Left ventricle myocardium superior (tissue), 1 donor: ENCODE results near the gene EPHA10. TPM values are rescaled to one million over a fixed set of nuclear protein-coding genes. Genes with fewer than 3 reads are reported as not detected.

Experiments
- ATAC-seq: fragments of 200-7000 bp; cut with Tn5 transposase; one replicate; pipeline ENCODE4 v1.9.1; 2020; ENCODE audit warnings: mild to moderate bottlenecking, moderate library complexity
- DNase-seq: peaks from one replicate; pipeline ENCODE4 v3.0.0-alpha.2; 2020
- intact Hi-C: fragments of 100-400 bp; cut with micrococcal nuclease; formaldehyde crosslinking; loops from one replicate; pipeline ENCODE4 v1.11.0; 2022
- total RNA-seq: library from RNA; stranded (reverse); fragmentation: NEBNext Ultra II Directional; extraction: Animal tissue kit (Norgen Biotek cat#: 25700); gene quantifications from one replicate; pipeline ENCODE4 v1.2.1, GENCODE V29; 2021
- donor health status: DM: no; HTN: yes; CAD: no; lungs with severe emphysema.

Gene EPHA10
- total RNA-seq, 1 donor from 2014 or later: 0.10 TPM

GRCh38 chr1:37720231-37721130 is 44.4 kb downstream of the EPHA10 start:
- ATAC-seq (no peak), DNase-seq (no peak)
- intact Hi-C loops: no loop called here

- DNase-seq: no peak
- no peak for ATAC-seq
- intact Hi-C loops: no loop called here
These were observed 45.2 kb downstream of the EPHA10 start for GRCh38 chr1:37719572-37720195.

- DNase-seq (no peak), ATAC-seq (no peak)
- intact Hi-C loops: no loop called here
These were observed 45.9 kb downstream of the EPHA10 start for GRCh38 chr1:37718901-37719571.

- intact Hi-C loops: no loop called here
- ATAC-seq (no peak), DNase-seq (no peak)
These were observed 46.6 kb downstream of the EPHA10 start for GRCh38 chr1:37718181-37718900.

- ATAC-seq (no peak), DNase-seq (no peak)
- intact Hi-C loops: no loop called here
These were observed 47.3 kb downstream of the EPHA10 start for GRCh38 chr1:37717631-37718030.

- intact Hi-C loops: no loop called here
- DNase-seq (no peak), ATAC-seq (no peak)
These were observed 48.6 kb downstream of the EPHA10 start for GRCh38 chr1:37716321-37716720.

GRCh38 chr1:37714689-37715088 is 50.2 kb downstream of the EPHA10 start:
- DNase-seq (no peak), ATAC-seq (no peak)
- intact Hi-C loops: no loop called here

- ATAC-seq (no peak), DNase-seq (no peak)
- intact Hi-C loops: no loop called here
These were observed 50.7 kb downstream of the EPHA10 start for GRCh38 chr1:37714226-37714625.

- ATAC-seq (no peak), DNase-seq (no peak)
- intact Hi-C loops: no loop called here
These were observed 56.4 kb downstream of the EPHA10 start for GRCh38 chr1:37708471-37708870.

GRCh38 chr1:37705399-37705798 is 59.5 kb downstream of the EPHA10 start:
- intact Hi-C loops: no loop called here
- DNase-seq: no peak
- no peak for ATAC-seq

GRCh38 chr1:37704966-37705365 is 60.0 kb downstream of the EPHA10 start:
- intact Hi-C loops: no loop called here
- DNase-seq (no peak), ATAC-seq (no peak)

GRCh38 chr1:37703061-37703460 is 61.9 kb downstream of the EPHA10 start:
- no peak for ATAC-seq
- no peak for DNase-seq
- intact Hi-C loops: no loop called here

- DNase-seq: no peak
- ATAC-seq: no peak
- intact Hi-C loops: no loop called here
These were observed 63.9 kb downstream of the EPHA10 start for GRCh38 chr1:37701051-37701450.

- no peak for DNase-seq
- no peak for ATAC-seq
- intact Hi-C loops: no loop called here
These were observed 65.8 kb downstream of the EPHA10 start for GRCh38 chr1:37699147-37699546.

- DNase-seq (no peak), ATAC-seq (no peak)
- intact Hi-C loops: no loop called here
These were observed 67.2 kb downstream of the EPHA10 start for GRCh38 chr1:37697737-37698136.

- no peak for DNase-seq
- intact Hi-C loops: no loop called here
- no peak for ATAC-seq
These were observed 67.8 kb downstream of the EPHA10 start for GRCh38 chr1:37697090-37697489.

- no peak for DNase-seq
- ATAC-seq: no peak
- intact Hi-C loops: no loop called here
These were observed 72.1 kb downstream of the EPHA10 start for GRCh38 chr1:37692834-37693175.

- intact Hi-C loops: no loop called here
- ATAC-seq (peak; percentile 96), DNase-seq (peak; percentile 99)
These were observed 72.7 kb downstream of the EPHA10 start, which contains the start of gene CDCA8 for GRCh38 chr1:37692078-37692833. Gene CDCA8, plus strand, starts transcription at chr1:37692516. Its CDS starts 175 bp downstream, at chr1:37692691.

- DNase-seq: peak; percentile 68
- peak; percentile 18 for ATAC-seq
- intact Hi-C loops: no loop called here
These were observed 73.3 kb downstream of the EPHA10 start for GRCh38 chr1:37691497-37692077.
